Mesodermal cell (in vitro differentiated cells): ENCODE measurements around the gene THOC1.

Experiments
- H3K27ac ChIP-seq: 2 replicates; pipeline ENCODE4 v1.7.0; 2013; ENCODE audit warnings: mild to moderate bottlenecking, low read depth, low read length, moderate library complexity; ENCODE audit not compliant: severe bottlenecking
- H3K36me3 ChIP-seq: 2 replicates; pipeline ENCODE4 v1.7.1; 2013; ENCODE audit warnings: mild to moderate bottlenecking, low read length, moderate library complexity; ENCODE audit not compliant: control insufficient read depth, insufficient read depth
- H3K4me1 ChIP-seq: one replicate; pipeline ENCODE4 v1.7.1; 2013; ENCODE audit warnings: mild to moderate bottlenecking, low read length; ENCODE audit not compliant: insufficient read depth, control insufficient read depth, poor library complexity, severe bottlenecking
- H3K4me3 ChIP-seq: 2 replicates; pipeline ENCODE4 v1.7.0; 2013; ENCODE audit warnings: low read length, control low read depth, mild to moderate bottlenecking; ENCODE audit not compliant: insufficient read depth, poor library complexity, severe bottlenecking; ENCODE audit errors: extremely low read depth
- H3K9me3 ChIP-seq: 2 replicates; pipeline ENCODE4 v1.7.1; 2013; ENCODE audit warnings: mild to moderate bottlenecking, low read length, moderate library complexity; ENCODE audit not compliant: control insufficient read depth
- WGBS, 2 experiments: methylation state at CpG; one replicate each; pipeline ENCODE4 v1.1.5; 2013; ENCODE audit warnings: missing lambda C conversion rate in 2 of 2; ENCODE audit not compliant: insufficient coverage in 2 of 2; 5-methylcytosine and 5-hydroxymethylcytosine counted together

The THOC1 gene

DNA sequence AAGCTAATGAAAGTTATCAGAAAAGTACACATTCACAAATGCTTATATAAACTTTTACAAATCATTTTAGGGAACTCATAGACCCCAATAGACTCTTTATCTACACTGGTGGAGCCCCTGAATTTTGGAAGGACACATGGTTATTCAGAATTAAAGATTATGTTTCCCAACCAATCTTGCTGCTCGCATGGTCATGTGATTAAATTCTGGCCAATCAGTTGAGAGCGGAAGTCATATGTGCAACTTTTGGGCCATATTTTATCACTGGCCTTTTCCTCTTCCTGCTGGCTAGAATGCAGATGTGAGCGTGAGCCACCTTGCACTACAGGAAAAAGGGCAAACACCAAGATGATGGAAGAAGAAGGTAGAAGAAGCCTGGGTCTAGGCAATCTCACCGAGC, 19.8 kb downstream of the THOC1 start:
- H3K36me3 ChIP-seq = peaks cover 81% of the 10 kb centered on the region

DNA sequence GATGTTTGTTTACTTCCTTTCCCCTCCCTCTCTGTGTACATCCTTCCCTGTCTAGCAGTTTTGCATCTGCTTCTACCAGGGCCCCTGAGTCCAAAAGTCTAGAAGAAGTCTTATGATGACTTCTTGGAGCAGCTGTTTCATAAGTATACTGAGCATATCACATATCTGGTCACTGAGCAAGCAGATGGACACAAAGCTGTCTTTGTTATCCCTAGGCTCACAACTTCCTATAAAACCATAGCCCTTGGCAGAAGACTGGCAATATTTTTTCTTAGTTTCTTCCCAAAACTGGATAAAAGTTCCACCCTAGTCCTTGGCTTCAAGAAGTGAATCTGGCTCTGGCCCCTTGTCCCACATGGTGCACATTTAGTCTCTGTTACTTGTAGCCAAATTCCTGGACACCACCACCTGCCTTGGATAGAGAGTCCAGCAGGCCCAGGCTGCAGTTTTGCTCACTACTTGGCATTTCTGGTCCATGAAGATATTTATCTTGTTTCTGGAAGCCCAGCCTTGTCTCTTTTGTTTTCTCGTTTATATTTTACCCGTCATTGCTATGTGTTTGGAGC, 22.5 kb downstream of the THOC1 start:
- H3K9me3 ChIP-seq = peaks cover 4% of the 10 kb centered on the region
- no peaks in the 10 kb centered on the region for H3K4me1 ChIP-seq
- H3K27ac ChIP-seq = no peak overlapping the region
- no peak overlapping the region for H3K4me3 ChIP-seq
- H3K36me3 ChIP-seq = peaks cover 81% of the 10 kb centered on the region
- WGBS, 2 experiments = 100% methylated on average over 1 of the region's 2 CpGs; no CpG with 5 or more reads in 1 of the 2 experiments

More for the DNA sequence above, 19.8 kb downstream of the THOC1 start:
- no peaks in the 10 kb centered on the region for H3K4me1 ChIP-seq
- no peak overlapping the region for H3K4me3 ChIP-seq
- H3K9me3 ChIP-seq = no peaks in the 10 kb centered on the region
- H3K27ac ChIP-seq = no peak overlapping the region
- WGBS, 2 experiments = 86 to 100% methylated on average over 3 of the region's 4 CpGs

DNA sequence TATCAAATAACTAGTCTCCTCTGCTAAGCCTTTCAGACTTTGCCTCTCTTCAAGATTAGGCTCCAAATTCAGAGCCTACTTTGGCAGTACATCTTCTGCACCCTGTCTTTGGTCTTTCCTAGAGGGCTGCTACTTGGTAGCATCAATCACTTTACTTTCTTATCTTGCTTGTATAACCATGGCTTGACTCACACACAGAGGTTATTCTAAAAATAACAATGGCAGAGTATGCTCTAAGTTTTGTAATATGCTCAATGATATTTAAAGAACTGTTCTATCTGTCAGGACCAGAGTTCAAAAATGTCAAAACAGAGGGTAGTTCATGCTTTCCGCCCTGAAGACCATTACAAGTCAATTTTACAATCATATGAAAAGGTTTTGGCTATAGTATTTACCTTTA, 27.7 kb downstream of the THOC1 start:
- WGBS, 2 experiments = no CpG with 5 or more reads among the region's 1 CpG
- H3K4me3 ChIP-seq = no peak overlapping the region

DNA sequence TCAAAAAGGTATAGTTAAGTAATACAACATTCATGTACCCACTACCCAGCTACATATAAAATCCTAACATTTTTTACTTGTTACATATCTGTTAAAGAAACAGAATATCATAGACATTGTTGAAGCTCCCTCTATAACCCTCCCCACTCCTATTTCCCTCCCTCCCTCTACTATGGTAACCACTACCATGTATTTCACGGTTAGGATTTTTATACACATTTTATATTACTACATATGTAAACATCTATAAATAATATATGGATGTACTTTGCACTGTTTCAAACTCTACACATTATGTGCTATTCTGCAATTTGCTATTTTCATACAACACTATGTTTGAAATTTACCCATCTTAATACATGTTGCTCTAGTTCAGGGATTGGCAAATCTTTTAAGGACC, 36.3 kb downstream of the THOC1 start:
- H3K36me3 ChIP-seq = peaks cover 26% of the 10 kb centered on the region
- no peaks in the 10 kb centered on the region for H3K4me1 ChIP-seq
- H3K9me3 ChIP-seq = no peaks in the 10 kb centered on the region
- no peak overlapping the region for H3K4me3 ChIP-seq
- no CpG with 5 or more reads among the region's 1 CpG for WGBS, 2 experiments
- H3K27ac ChIP-seq = no peak overlapping the region

More for the DNA sequence above, 27.7 kb downstream of the THOC1 start:
- H3K9me3 ChIP-seq = peaks cover 4% of the 10 kb centered on the region
- peaks cover 59% of the 10 kb centered on the region for H3K36me3 ChIP-seq
- no peaks in the 10 kb centered on the region for H3K4me1 ChIP-seq
- no peak overlapping the region for H3K27ac ChIP-seq

DNA sequence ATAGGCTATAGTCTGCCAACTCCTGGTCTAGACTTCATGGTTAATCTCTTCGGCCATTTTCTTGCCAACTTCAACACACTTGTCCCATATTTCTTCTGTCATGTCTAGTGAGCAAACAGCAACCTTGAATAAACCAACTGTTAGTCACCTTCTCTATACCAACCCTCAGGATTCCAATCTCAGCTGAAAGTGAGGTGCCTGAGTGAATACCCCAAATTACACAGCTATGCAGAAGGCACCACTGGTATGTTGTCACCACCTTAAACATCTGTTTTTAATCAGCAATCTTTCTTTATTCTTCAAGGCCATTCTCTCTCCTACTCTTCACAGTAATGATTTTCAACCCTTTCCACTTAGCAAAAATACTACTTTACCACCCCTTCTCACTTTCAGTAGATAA, 39.3 kb downstream of the THOC1 start:
- H3K36me3 ChIP-seq = peaks cover 48% of the 10 kb centered on the region
- H3K4me1 ChIP-seq = no peaks in the 10 kb centered on the region
- 100% methylated on average over 1 of the region's 1 CpG for WGBS, 2 experiments
- no peak overlapping the region for H3K4me3 ChIP-seq
- no peaks in the 10 kb centered on the region for H3K9me3 ChIP-seq
- no peak overlapping the region for H3K27ac ChIP-seq

DNA sequence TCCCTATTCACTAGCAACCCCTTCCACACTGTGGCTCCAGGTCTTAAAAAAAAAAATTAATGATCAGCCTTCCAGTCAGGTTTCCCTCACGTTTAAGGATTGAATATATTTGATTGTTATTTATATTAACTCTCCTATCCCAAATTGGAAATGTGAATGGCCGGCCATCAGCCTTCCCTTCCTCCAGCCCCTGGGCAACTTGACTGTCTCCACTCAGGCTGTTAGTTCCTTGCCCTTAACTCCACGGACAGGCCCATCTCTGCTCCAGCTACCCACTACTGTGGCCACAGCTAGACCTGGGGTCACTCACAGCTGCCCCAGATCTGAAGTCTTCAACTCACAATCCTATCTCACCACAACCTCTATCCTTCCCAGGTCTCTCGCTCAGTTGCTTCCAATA, 39.9 kb downstream of the THOC1 start:
- Histone ChIP-seq H3K36me3 (peaks cover 55% of the 10 kb centered on the region), H3K4me1 (no peaks in the 10 kb centered on the region), H3K27ac (no peak overlapping the region), H3K4me3 (no peak overlapping the region), H3K9me3 (no peaks in the 10 kb centered on the region)
- WGBS, 2 experiments = 100% methylated on average over 2 of the region's 4 CpGs

DNA sequence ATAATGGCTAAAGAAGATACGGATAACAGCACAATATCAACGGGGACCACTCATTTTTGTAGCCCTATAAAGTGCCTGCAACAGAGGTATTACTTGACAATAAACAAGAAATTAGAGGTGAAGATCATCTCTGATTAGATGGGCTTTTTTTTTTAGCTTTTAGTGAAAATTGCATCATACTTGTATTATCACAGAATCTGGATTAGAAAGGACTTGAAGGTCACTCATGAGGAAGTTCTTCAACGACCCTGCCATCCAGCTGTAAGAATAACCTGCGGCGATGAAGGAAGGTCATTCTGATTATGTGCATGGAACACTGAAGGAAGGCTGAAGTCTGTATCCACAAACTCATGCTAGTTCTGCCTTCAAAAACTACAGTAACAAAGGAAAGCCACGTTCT, 40.5 kb downstream of the THOC1 start:
- Histone ChIP-seq H3K4me1 (no peaks in the 10 kb centered on the region), H3K4me3 (no peak overlapping the region), H3K36me3 (peaks cover 60% of the 10 kb centered on the region), H3K27ac (no peak overlapping the region), H3K9me3 (no peaks in the 10 kb centered on the region)
- WGBS, 2 experiments = 94 to 100% methylated on average over 3 to 4 of the region's 6 CpGs

DNA sequence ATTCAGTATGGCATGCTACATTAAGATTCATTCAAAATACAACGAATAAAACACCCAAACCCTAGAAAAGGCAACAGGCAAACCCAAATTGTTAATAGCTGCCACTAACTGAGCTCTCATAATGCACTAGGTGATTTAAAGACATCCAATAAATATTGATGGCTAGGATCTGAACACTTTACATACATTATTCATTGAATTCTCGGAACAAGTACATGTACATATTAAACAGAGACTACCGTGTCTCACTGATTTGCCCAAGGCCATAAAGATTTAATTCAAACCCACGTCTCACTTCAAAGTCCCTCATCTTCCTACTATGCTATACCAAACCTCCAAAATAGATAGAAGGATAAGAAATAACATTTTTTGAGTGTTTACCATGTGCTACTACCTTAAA, 42.1 kb downstream of the THOC1 start:
- no peaks in the 10 kb centered on the region for H3K9me3 ChIP-seq
- no peak overlapping the region for H3K27ac ChIP-seq
- no peak overlapping the region for H3K4me3 ChIP-seq
- peaks cover 65% of the 10 kb centered on the region for H3K36me3 ChIP-seq
- no peaks in the 10 kb centered on the region for H3K4me1 ChIP-seq
- 100% methylated on average over 2 of the region's 4 CpGs for WGBS, 2 experiments

DNA sequence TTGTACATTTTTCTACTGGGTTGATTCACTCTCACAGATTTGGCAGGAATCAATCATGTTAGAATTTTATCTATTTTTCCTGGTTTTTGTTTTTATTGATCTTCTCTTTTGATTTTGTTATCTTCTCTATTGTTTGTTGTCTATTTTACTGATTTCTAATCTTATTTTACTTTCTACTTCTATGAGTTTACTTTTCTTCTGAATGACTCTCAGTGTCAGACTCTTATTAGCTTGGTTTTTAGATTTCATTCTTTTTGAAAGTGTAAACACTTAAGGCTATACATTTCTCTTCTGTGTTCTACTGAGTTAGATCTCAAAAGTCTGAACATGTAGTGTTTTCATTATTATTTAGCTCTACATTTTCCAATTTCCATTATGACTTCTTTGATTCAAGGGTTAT, 47.1 kb downstream of the THOC1 start:
- H3K36me3 ChIP-seq = peaks cover 71% of the 10 kb centered on the region
- no peaks in the 10 kb centered on the region for H3K9me3 ChIP-seq
- H3K4me1 ChIP-seq = no peaks in the 10 kb centered on the region
- H3K27ac ChIP-seq = no peak overlapping the region
- no peak overlapping the region for H3K4me3 ChIP-seq

DNA sequence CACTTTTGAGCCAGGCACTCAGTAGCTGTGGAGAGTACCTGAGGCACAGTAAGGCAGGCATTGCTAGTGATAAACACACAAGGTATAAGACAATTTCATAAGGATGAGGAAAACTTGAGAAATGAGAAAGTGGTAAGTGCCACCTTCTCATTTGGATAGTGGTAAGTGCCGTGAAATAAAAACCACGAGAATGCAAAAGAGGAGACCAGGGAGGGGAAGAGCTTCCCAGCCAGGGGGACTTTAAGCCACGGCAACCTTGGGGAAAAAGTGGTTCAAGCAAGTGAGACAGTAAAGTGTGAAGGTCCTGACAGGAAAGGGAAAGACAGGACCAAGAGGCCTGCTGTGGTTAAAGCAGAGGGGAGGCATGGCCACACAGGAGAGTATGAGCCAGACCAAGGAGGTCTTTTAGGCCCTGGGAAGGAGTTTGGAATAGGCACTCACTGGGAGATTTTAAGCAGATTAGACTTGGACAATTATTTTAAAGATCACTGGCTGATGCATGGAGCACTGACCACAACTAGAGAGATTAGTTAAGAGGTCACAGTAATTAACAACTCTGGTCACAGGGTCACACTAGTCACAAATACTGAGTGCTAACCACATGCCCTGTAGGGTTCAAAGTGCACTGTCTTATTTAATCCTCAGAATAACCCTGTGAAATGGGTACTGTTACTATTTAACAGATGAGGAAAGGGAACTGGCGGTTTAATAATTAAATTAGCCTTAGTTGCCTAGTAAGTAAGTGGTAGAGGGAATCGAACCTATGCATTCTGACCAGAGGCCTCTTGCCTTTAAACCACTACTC, 50.1 kb downstream of the THOC1 start:
- Histone ChIP-seq H3K9me3 (no peaks in the 10 kb centered on the region), H3K4me1 (no peaks in the 10 kb centered on the region), H3K4me3 (no peak overlapping the region), H3K36me3 (peaks cover 73% of the 10 kb centered on the region), H3K27ac (no peak overlapping the region)
- WGBS, 2 experiments = 96 to 97% methylated on average over 3 of the region's 5 CpGs

DNA sequence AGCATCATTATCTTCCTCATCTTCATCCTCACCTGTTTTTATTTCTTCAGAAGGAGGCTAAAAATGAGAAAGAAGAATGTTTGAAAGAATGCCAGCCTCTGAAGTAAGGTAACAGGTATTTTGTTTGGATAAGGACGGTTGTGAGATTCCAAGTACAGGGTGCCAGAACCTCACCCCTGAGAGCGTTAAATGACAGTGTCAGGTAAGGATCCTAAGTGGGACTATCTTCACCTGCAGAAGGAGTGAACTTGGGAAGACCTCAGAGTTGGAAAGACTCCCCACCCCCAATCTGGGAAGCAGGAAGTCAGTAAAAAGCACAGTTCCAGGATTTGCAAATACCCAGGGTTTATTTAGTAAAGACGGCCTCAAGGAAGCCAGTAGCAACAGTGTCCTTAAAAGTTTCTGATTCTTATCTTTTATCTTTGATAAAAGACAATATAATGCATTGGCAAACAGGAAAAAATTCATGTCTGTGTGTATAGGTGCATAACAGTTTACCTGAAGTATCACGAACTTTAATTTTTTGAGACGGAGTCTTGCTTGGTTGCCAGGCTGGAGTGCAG, 52.3 kb downstream of the THOC1 start:
- H3K36me3 ChIP-seq = peaks cover 86% of the 10 kb centered on the region

More for the DNA sequence above, 52.3 kb downstream of the THOC1 start:
- H3K4me3 ChIP-seq = no peak overlapping the region
- no peaks in the 10 kb centered on the region for H3K4me1 ChIP-seq
- 97 to 100% methylated on average over 4 of the region's 5 CpGs for WGBS, 2 experiments
- no peak overlapping the region for H3K27ac ChIP-seq
- no peaks in the 10 kb centered on the region for H3K9me3 ChIP-seq
